NCI-H2227 (cell line): ENCODE results near the gene ADCY1.

Experiments
- DNase-seq: peaks from one replicate; lab custom pipeline; 2025; ENCODE audit not compliant: unreplicated experiment; lab: John Stamatoyannopoulos, UW

Gene ADCY1

GRCh38 chr7:45592230-45592991, 18.2 kb downstream of the ADCY1 start:
- no peak for DNase-seq

- DNase-seq = no peak
Observed at GRCh38 chr7:45593121-45593541, 19.0 kb downstream of the ADCY1 start.

GRCh38 chr7:45593877-45594276, 19.7 kb downstream of the ADCY1 start:
- no peak for DNase-seq

GRCh38 chr7:45594745-45595535, 20.8 kb downstream of the ADCY1 start:
- DNase-seq = no peak

GRCh38 chr7:45595809-45596664, 21.9 kb downstream of the ADCY1 start:
- DNase-seq = no peak

- DNase-seq = no peak
Observed at GRCh38 chr7:45596665-45597095, 22.5 kb downstream of the ADCY1 start.

- no peak for DNase-seq
Observed at GRCh38 chr7:45597286-45597984, 23.3 kb downstream of the ADCY1 start.

GRCh38 chr7:45598886-45599520, 24.8 kb downstream of the ADCY1 start:
- no peak for DNase-seq

- DNase-seq = no peak
Observed at GRCh38 chr7:45599851-45600706, 25.9 kb downstream of the ADCY1 start.

- no peak for DNase-seq
Observed at GRCh38 chr7:45601094-45601493, 26.9 kb downstream of the ADCY1 start.

GRCh38 chr7:45601816-45602540, 27.8 kb downstream of the ADCY1 start:
- DNase-seq = no peak

GRCh38 chr7:45606050-45606449, 31.9 kb downstream of the ADCY1 start:
- no peak for DNase-seq

GRCh38 chr7:45606931-45607330, 32.8 kb downstream of the ADCY1 start:
- DNase-seq = no peak

GRCh38 chr7:45609180-45609579, 35.0 kb downstream of the ADCY1 start:
- DNase-seq = no peak

- DNase-seq = no peak
Observed at GRCh38 chr7:45610019-45610418, 35.9 kb downstream of the ADCY1 start.

- no peak for DNase-seq
Observed at GRCh38 chr7:45610660-45611299, 36.6 kb downstream of the ADCY1 start.

GRCh38 chr7:45617166-45617565, 43.0 kb downstream of the ADCY1 start:
- no peak for DNase-seq

- no peak for DNase-seq
Observed at GRCh38 chr7:45622058-45622457, 47.9 kb downstream of the ADCY1 start.
